HL-60 (cell line): ENCODE measurements around the gene FHDC1.

ENCODE experiments used
- DNase-seq, 2 experiments: peaks; one replicate each; pipeline ENCODE4 v3.0.0-alpha.2; 2010 to 2020; ENCODE audit warnings: low read depth in 1 of 2, low spot score in 1 of 2
- H3K27ac ChIP-seq: fragments of 250-450 bp; sonication (Bioruptor Pico); replicated peaks from 2 replicates; pipeline ENCODE4 v1.5.1; 2020; ENCODE audit warnings: mild to moderate bottlenecking, moderate library complexity
- H3K27me3 ChIP-seq: fragments of 250-450 bp; sonication (Bioruptor Pico); 2 replicates; pipeline ENCODE4 v1.5.1; 2021; ENCODE audit warnings: mild to moderate bottlenecking, moderate library complexity; ENCODE audit not compliant: insufficient read depth, poor library complexity, severe bottlenecking
- H3K4me3 ChIP-seq: replicated peaks from 2 replicates; pipeline ENCODE4 v1.5.1; 2011; ENCODE audit warnings: mild to moderate bottlenecking, control low read depth, low read length; ENCODE audit not compliant: insufficient read depth
- CTCF ChIP-seq: IDR thresholded peaks from one replicate; pipeline ENCODE4 v1.5.1; 2011; ENCODE audit warnings: low read length, control low read depth, inconsistent platforms; ENCODE audit not compliant: insufficient read depth
- GABPA ChIP-seq: IDR thresholded peaks from 2 replicates; pipeline ENCODE4 v1.6.1; 2012; ENCODE audit warnings: low read depth
- POLR2AphosphoS5 ChIP-seq: IDR thresholded peaks from 2 replicates; pipeline ENCODE4 v1.6.1; 2012; ENCODE audit warnings: low read depth
- REST ChIP-seq: IDR thresholded peaks from 2 replicates; pipeline ENCODE4 v1.6.1; 2012; ENCODE audit warnings: low read depth; ENCODE audit not compliant: insufficient replicate concordance
- SPI1 ChIP-seq: IDR thresholded peaks from 2 replicates; pipeline ENCODE4 v1.6.1; 2012; ENCODE audit warnings: low read depth, mild to moderate bottlenecking, borderline replicate concordance

The FHDC1 gene

GRCh38 chr4:152979731-152980330, 43.7 kb downstream of the FHDC1 start:
- H3K27ac ChIP-seq = no peak overlapping the region
- no peaks in the 10 kb centered on the region for H3K27me3 ChIP-seq
- no peak for DNase-seq
- no peak overlapping the region for H3K4me3 ChIP-seq
- TF ChIP-seq REST (no peak), GABPA (no peak), POLR2AphosphoS5 (no peak), CTCF (no peak), SPI1 (no peak)

GRCh38 chr4:152981278-152981677, 45.2 kb downstream of the FHDC1 start:
- no peak for DNase-seq
- Histone ChIP-seq H3K27ac (no peak overlapping the region), H3K4me3 (no peak overlapping the region), H3K27me3 (no peaks in the 10 kb centered on the region)
- TF ChIP-seq SPI1 = no peak
- TF ChIP-seq POLR2AphosphoS5 = no peak
- TF ChIP-seq REST = no peak
- no peak for TF ChIP-seq CTCF
- no peak for TF ChIP-seq GABPA

GRCh38 chr4:152981842-152982241, 45.7 kb downstream of the FHDC1 start:
- Histone ChIP-seq H3K4me3 (no peak overlapping the region), H3K27me3 (no peaks in the 10 kb centered on the region), H3K27ac (no peak overlapping the region)
- DNase-seq = no peak
- TF ChIP-seq POLR2AphosphoS5 (no peak), GABPA (no peak), CTCF (no peak), SPI1 (no peak), REST (no peak)
